NCI-H2171 treated with DMSO at 0.1 percent for 48 hours (cell line): ENCODE measurements around the gene C19orf85.
"Not testable (repeated sequence)": the region's sequence is repeated elsewhere in the genome, so short reads cannot be mapped to it uniquely, and the experiment has no call there.

Experiments used
- DNase-seq: peaks from one replicate; lab custom pipeline; 2025; lab: John Stamatoyannopoulos, UW

The C19orf85 gene

DNA sequence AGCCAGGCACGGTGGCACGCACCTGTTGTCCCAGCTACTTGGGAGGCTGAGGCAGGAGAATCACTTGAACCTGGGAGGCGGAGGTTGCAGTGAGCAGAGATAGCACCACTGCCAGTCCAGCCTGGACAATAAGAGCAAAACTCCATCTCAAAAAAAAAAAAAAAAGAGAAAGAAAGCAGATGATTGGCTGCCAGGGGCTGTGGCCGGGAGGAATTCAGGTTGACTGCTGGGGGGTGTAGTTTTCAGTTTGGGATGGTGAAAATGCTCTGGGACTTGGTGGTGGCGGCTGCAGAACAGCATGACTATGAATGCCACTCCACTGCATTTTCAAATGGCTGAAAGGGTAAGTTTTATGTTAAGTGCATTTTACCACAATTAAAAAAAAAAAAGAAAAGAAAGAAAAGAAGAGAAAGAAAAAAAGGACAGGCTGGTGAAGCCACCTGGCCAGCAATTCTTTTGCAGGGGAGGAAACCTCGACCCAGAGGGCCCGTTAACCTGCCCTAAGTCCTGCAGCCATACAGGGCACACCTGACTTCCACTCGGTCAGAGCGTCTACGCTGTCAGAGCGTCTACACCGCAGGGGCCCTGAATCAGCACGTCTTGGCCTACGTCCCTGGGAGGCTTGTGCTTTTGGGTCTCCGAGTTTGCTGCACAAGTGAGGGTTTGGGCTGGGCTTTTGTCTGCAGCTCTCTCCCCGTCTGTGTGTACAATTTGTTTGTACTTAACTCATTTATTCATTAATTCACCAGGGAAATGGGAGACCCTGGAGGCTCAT is 6.7 kb downstream of the C19orf85 start:
- no peak for DNase-seq

DNA sequence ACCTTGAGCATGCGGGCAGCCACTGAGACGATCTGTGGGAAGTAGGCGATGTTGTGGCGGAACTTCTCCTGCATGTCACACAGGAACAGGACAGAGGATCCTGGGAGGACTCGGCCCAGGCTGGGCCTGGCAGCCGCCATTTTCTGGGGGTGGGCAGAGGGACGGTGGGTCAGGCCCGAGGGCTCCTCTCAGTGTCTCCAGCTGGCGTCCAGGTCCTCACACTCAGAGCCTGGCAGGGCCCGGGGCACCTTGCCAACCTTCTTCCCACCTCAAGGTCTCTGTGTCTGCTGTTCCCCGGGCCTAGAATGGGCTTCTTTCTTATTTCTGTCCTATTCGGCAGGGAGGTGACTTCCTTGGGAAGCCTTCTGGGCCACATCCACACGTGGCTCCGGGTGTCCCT is 8.2 kb downstream of the C19orf85 start:
- DNase-seq: no peak

DNA sequence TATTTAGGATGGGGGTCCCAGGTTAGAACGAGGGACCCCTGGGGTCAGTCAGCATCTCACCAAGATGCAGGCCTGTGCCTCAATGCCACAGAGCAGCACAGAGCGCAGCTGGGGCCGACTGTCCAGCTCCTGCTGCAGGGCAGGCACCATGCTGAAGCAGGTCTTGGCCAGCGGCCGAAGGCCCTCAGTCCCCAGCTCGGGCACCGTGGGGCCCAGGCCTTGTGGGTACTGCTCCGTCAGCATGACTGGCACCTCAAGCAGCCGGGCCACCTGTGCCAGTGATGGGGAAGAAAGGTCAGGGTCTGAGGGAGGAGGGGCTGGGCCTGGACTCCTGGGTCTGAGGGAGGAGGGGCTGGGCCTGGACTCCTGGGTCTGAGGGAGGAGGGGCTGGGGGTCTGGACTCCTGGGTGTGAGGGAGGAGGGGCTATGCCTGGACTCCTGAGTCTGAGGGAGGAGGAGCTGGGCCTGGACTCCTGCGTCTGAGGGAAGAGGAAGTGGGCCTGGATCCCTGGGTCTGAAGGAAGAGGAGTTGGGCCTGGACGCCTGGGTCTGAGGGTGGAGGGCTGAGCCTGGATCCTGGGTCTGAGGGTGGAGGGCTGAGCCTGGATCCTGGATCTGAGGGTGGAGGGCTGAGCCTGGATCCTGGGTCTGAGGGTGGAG is 8.8 kb downstream of the C19orf85 start:
- DNase-seq: no peak

DNA sequence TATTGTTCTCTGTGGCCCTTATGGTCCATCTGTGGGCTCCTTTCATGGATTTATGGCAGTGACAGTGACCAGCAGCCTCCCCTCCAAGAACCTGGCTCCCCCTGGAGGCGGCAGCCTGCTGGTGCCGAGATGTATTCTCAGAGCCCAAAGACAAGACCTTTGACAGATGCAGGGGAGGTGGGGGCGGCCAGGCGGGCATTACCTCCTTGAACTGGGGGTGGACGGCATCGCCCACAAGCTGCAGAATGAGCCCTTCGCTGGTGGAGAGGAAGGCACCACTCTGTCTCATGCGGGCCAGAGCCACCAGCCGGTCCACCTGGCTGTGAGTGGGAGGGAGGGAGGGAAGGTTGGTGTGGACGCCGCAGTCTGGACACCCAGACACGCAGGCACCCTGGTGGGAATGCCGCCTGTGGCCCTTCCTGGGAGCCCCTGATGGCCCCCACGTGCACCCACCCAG is 9.7 kb downstream of the C19orf85 start:
- no peak for DNase-seq

DNA sequence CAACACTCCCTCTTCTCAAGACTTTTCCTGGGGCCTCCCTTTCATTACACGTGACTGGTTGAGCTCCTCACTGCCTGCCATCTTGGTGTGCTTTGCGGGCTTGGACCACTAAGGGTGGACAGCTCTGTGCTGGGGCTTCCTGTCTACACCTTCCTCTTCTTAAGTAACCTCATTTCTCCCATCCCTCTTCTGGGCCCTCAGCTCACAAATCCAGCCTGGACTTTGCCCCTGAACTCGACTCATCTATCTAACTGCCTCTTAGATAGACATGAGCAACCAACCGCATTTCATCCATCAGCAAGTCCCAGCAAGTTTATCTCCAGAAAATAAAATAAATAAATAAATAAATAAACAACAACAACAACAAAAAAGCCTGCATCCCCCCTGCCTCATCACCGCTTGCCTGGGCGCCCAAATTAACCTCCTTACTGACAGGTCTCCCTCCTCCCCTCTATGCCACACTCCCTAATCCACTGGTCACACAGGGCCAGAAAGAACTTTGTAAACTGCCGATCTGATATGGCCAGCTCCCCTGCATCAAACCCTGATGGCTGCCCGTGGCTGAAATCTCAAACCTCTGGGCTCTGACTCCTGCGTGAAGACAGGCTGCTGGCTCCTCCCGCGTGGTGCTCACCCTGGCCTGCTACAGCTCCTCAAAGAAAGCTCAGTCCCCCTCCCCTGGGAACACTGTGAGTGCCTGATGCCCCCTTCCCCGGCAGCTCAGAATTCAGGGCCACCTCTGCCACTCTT is 10.9 kb downstream of the C19orf85 start:
- DNase-seq: no peak

DNA sequence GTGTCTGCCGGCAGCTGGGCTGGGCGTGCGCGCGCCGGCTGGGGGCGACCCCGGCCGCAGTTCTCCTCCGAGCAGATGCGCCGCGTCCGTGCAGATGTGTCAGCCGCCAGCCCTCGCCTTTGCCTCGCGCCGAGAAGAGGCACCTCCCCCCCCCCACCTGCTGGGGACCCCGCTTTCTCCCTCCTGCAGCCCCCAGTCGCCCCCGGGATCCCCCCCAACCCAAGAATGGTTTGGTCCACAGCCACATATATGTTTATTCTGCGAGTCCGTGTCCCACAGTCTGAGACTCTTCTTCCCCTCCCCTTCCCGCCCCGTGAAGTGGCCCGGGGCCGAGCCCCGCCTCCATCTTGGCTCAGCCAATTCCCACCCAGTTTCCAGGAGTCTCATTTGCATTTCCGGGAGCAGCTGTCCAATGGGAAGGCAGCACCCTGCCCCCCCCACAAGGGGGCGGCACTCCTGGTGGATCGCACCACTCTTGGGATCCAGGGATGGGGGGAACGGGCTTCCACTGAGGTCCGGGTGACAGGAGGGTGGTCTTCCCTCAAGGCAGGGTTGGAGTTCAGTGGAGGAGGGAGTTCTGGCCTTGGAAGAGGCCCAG is 11.7 kb downstream of the C19orf85 start:
- peak; percentile 82 for DNase-seq

DNA sequence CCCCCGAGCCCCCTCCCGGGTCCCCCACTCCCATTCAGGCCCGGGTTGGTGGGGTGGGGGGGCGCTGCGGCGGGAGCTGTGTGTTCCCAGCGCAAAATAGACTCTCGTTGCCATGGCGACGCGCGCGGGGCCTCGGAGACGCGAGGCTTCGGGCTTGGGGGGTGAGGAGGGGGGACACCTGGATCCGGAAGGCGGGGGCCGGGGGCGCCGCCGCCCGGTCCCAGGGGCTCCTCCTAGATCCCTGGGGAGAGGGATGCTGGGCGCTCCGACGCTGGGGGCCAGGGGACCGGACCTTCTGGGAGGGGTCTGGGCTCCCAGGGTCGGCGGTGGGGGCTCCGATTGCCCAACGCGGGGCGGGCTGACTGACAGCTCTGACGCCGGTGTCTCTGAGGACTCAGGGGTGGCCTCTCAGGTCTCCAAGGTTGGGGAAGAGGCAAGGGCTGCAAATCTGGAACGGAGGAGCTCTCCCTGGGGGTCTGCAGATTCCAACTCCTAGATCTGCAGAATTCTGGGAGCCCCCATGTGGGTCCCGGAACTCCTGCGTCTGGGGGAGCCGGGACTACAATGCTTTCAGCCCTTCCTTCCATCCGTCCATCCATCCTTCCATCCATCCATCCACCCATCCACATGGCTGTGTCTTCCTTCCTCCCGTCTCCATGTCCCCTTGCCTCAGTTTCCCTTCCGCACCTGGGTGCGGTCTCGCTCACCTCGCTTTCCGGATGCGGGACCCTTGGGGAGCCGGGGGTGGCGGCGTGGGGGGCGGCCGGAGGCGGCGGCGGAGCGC is 12.4 kb downstream of the C19orf85 start:
- DNase-seq: no peak

DNA sequence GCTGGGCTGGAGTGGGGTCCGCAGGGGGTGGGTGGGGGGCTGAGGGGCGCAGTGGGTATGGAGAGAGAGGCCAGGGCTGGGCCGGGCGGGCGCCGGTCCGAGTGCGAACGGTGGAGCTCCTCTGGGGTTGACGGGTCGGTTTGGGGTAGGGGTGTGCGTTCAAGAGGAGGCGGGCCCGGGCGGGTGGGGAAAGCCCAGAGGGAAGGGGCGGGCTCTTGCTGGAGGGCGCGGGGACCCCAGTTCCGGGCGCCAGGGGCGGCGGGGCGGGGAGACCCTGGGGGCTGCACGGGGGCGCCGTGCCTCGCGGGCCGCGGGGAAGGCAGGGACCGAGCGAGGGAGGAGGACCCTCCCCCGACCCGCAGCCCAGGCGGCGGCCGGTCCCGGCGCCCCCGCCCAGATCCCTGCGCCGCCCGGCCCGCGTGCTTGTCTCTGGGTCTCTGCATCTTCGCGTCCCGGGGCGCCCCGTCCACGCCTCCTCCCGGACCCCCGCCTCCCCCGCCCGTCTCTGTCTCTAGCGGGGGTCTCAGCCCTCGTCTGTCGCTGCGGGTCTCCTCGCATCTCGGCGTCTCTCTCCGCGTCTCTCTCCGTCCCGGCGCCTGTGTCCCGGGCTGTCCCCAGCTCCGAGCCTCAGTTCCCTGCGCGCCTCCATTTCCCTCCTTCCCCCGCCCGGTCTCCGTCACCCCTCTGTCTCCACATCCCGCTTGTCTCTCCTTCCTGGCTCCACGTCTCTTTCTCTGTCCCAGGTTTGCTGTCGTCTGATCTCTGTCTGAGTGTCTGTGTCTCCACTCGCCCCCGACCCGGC is 13.2 kb downstream of the C19orf85 start:
- DNase-seq: peak; percentile 30

DNA sequence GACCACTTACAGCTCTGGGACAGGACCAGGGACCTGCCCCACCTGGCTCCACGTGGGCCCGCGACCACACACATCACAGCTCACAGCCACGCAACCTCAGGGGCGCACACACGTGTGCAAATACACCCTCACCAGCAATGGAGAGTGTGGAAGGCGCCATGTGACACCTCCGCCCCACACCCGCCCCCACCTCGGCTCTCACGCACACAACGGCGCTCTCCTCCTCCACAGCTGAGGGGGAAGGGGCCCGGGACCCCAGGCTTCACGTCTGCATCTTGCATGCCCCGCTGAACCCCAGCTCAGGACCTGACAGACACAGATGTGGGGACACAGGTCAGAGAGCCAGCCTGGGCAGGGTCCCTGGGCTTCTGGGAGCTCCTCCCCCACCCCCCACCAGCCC is 15.1 kb downstream of the C19orf85 start:
- DNase-seq: no peak

DNA sequence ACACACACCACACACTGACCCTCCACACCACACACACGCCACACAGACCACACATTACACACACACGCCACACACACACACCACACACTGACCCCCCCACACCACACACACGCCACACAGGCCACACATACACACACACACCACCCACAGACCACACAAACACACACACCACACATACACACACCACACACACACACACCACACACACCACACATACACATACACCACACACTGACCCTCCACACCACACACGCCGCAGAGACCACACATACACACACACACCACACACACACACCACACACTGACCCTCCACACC is 16.4 kb downstream of the C19orf85 start:
- DNase-seq: not testable (repeated sequence)

DNA sequence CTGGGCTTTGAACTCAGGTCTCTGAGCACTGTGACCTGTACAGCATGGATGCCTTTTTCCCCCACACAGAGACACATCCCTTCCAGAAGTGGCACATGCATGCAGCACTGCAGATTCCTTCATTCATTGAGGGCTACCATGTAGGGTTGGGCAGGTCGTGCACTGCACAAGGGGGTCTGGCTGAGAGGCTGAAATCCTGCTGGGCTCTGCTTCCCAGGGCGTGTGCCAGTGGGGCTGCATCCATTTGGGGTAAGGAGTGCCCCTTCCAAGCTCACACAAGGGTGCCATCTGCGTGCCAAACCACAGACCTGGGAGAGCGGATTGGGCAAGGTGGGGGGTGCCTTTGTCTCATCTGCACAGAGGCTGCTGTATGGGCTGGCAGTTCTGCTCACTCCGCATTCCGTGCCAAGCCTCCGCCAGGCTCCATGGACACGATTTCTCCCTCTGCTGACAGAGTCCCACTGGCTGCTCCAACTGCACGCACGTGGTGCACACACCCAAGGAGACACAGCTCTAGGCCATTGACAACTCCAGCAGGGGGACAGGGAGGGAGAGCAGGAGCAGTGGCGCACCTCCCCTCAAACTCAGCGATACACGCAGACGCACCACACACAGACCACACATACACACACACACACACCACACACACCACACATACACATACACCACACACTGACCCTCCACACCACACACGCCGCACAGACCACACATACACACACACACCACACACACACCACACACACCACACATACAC is 17.0 kb downstream of the C19orf85 start:
- DNase-seq: peak; percentile 80

DNA sequence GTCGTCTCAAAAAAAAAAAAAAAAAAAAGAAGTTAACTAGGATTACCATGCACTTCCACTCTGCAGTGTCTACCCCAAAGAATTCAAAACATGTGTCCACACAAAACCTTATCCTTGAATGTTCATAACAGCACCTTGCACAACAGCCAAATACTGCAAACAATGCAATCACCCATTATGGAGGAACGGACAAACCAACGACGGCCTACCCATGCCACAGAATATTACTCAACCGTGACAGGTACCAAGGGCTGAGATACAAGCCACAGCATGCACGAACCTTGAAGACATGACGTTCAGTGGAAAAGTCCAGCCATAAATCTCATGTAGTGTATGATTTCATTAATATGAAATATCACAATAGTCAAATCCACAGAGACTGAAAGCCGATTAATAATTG is 18.5 kb downstream of the C19orf85 start:
- no peak for DNase-seq

DNA sequence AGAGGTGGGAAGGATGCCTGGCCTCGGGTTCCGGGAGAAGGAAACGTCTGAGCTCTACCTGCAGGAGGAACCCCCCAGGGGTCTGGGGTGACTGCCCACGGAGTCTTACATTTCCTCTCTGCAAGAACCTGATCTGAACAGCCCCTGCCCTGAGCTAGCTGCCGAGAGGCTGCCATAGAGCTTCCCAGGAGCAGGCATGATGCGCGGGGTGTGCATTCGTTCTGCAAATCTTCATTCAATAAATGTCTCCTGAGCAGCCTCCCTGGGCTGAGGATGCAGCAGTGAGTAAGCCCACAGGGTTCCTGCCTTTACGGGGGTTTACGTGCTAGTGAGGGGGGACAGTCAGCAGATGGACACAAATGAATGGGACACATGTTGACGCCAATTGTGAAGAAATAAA is 19.9 kb downstream of the C19orf85 start:
- DNase-seq: no peak

DNA sequence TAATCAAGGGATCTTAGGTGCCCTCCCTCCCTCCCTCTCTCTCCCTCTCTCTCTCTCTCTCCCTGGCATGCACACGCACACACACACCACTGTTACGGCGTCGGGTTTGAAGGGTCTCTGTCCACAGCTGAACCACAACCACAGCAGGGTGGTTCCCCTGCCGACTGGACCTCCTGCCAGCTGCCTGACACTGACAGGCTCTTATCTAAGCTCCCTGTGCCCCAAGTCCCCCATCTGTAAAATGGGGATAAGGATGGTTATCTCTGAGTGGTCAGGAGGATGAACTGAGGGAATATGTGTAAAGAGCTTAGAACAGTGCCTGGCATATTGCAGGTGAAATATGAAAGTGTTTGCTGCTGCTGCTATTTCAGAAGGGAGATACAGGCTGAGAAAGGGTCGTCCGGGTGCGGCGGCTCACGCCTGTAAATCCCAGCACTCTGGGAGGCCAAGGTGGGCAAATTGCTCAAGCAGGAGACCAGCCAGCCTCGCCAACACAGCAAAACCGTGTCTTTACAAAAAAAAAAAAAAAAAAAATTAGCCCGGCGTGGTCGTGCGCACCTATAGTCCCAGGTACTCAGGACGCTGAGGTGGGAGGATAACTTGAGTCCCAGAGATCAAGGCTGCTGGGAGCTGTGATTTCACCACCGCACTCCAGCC is 20.6 kb downstream of the C19orf85 start:
- DNase-seq: no peak

DNA sequence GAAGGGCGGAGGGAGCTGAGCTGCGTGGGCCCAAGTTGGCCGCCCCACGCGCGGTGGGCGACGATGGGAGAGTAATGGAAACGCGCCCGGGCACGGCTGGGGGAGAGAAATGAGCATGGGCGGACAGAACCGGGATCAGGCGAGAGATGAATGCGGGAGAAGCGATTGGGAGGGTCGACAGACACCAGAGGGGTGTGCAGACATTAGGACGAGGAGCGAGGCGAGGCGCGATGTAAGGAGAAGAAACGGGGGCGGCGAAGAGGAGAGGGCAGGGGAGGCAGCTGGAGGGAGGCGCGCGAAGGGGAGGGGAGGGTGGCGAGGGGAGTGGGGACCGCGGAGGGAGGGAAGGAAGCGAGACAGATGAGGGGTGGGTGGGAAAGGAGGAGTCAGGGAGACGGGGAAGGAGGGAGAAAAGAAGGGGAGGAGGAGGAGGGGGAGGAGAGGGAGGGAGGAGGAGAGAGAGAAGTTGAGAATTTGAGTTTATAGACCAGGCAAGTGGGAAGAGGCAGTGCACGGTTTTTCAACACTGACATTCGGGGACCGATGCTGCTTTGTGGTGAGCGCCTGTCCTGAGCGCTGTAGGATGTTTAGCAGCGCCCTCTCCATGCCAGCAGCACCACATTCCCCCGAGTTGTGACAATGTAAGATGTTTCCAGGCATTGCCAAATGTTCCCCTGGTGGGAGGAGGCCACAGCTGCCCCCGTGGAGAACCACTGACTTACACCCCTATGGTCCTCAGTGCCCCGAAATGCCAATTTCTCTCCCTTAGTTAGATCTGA is 21.3 kb downstream of the C19orf85 start, which contains the start of gene SHISA7:
Gene SHISA7, minus strand, starts transcription at position 256 of the 779 bp plus-strand sequence. CDS start 437 bp downstream, outside the sequence.
- DNase-seq: peak; percentile 28

DNA sequence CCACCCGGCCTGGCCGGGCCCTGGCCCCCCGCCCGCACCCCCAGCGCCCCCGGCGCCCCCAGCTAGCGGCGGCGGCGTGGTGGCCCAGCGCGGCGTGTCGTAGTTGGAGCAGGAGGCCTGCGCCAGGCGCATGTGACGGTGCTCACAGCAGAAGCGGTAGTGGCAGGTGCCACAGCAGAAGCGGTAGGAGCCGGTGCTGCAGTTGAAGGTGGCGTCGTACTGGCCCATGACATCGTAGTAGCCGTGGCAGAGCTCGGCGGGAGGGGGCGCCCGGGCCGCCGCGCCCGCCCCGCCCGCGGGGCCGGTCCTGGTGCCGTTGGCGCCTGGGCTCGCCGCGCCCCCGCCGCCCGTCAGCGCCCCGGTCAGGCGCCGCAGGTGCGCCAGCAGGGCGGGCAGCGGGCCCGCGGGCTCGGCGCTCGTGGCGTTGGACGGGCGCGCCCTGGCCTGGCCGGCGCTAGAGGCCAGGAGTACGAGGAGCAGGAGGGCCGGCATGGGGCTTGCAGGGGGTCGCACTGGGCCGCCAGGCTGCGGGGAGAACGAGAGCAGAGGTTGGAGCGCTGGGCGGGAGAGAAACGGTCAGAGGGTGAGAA is 22.1 kb downstream of the C19orf85 start:
- peak; percentile 53 for DNase-seq

DNA sequence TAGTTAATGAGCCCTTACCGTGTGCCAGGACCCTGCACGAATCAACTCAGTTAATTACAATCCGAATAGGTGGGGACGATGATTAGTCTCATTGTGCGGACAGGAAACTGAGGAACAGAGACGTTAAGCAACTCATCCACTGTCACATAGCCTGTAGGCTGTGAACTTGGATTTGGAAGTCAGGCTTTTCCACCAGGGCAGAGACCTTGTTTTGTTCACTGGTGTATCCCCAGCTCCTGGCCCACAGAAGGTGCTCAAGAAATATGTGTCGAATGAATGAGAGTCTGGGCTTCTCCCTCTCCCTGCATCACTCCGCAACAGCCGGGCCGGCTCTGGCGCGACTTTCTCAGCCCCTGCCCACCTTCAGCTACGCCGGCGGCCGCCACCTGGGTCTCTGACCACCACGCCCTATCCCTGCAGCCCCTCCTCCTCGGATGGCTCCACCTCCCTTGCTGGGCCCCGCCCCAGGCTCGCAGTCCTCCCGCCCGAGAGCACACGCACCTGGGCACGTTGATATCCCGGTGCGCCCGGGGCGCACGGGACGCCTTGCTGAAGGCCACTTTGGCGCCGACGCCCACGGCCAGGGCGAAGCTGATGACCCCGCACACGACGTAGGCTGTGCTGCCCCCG is 22.7 kb downstream of the C19orf85 start:
- DNase-seq: peak; percentile 56

DNA sequence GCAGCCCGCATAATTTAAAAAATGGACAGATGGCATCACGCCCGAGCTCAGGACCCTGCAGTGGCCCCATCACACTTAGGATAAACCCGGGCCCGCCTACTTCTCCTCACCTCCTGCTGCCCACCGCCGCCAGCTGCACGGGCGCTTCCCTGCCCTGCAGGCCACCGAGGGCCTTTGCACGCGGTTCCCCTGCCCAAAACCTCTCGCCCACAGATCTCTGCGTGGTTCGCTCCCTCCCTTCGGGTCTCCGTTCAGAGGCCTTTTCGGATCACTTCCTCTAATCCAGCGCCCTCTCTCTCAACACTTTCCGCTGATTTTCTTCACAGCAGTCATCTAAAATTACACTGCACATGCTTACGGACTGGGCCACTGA is 23.2 kb downstream of the C19orf85 start:
- no peak for DNase-seq
